HT1080 (cell line): ENCODE measurements around the gene TBC1D13. TPM values are rescaled to one million over a fixed set of nuclear protein-coding genes. Genes with fewer than 3 reads are reported as not detected.
"Not testable (repeated sequence)": the region's sequence is repeated elsewhere in the genome, so short reads cannot be mapped to it uniquely, and the experiment has no call there.

ENCODE experiments used
- DNase-seq: peaks from one replicate; pipeline ENCODE4 v3.0.0-alpha.2; 2015; ENCODE audit warnings: low read depth
- polyA plus RNA-seq, 2 experiments: library from polyadenylated mRNA; depleted of rRNA; stranded (reverse); fragments of >200 nt; gene quantifications; 2 replicates each; pipeline ENCODE4 v1.2.3, GENCODE V29; 2015
- total RNA-seq: library from RNA; depleted of rRNA; stranded (reverse); fragments of >200 nt; shearing (Covaris generic); gene quantifications from 2 replicates; pipeline ENCODE4 v1.2.3, GENCODE V29; 2014; rRNA removed

The TBC1D13 gene
- total RNA-seq = 19.2 and 23.9 TPM in 2 replicates
- polyA plus RNA-seq (2015; cell fraction: cytosol; rRNA removed) = 21.1 and 25.7 TPM in 2 replicates
- 22.1 and 25.4 TPM in 2 replicates for polyA plus RNA-seq (2015; cell fraction: nucleus; rRNA removed)

GRCh38 chr9:128786681-128787601 lies at the start of gene TBC1D13:
TBC1D13 (plus strand) TSS chr9:128787253; CDS start chr9:128787354, 101 bp downstream.
- peak; percentile 71 for DNase-seq

- DNase-seq = no peak
Observed at GRCh38 chr9:128742401-128742800, 44.7 kb upstream of the TBC1D13 start.

GRCh38 chr9:128743421-128743820 lies 43.6 kb upstream of the TBC1D13 start:
- no peak for DNase-seq

- no peak for DNase-seq
Observed at GRCh38 chr9:128747241-128747640, 39.8 kb upstream of the TBC1D13 start.

- no peak for DNase-seq
Observed at GRCh38 chr9:128750926-128751595, 36.0 kb upstream of the TBC1D13 start.

- no peak for DNase-seq
Observed at GRCh38 chr9:128753627-128754026, 33.4 kb upstream of the TBC1D13 start.

- DNase-seq = no peak
Observed at GRCh38 chr9:128757602-128758001, 29.5 kb upstream of the TBC1D13 start.

- no peak for DNase-seq
Observed at GRCh38 chr9:128762671-128763449, 24.2 kb upstream of the TBC1D13 start.

- no peak for DNase-seq
Observed at GRCh38 chr9:128764361-128764760, 22.7 kb upstream of the TBC1D13 start.

GRCh38 chr9:128765499-128765898 lies 21.6 kb upstream of the TBC1D13 start:
- no peak for DNase-seq

GRCh38 chr9:128768606-128769005 lies 18.4 kb upstream of the TBC1D13 start:
- DNase-seq = no peak

GRCh38 chr9:128770286-128771030 lies 16.6 kb upstream of the TBC1D13 start:
- DNase-seq = no peak

GRCh38 chr9:128771094-128771721 lies 15.8 kb upstream of the TBC1D13 start:
- no peak for DNase-seq

- peak; percentile 83 for DNase-seq
Observed at GRCh38 chr9:128771745-128772519, 15.1 kb upstream of the TBC1D13 start, which contains the start of gene ZER1. ZER1 (minus strand) TSS chr9:128771927; CDS start chr9:128755565, 16,362 bp downstream.

GRCh38 chr9:128773049-128773448 lies 14.0 kb upstream of the TBC1D13 start:
- no peak for DNase-seq

- no peak for DNase-seq
Observed at GRCh38 chr9:128774804-128775203, 12.2 kb upstream of the TBC1D13 start.

- not testable (repeated sequence) for DNase-seq
Observed at GRCh38 chr9:128780093-128780492, 7.0 kb upstream of the TBC1D13 start.

- DNase-seq = no peak
Observed at GRCh38 chr9:128781187-128782070, 5.6 kb upstream of the TBC1D13 start.
